NCI-H69 (cell line): ENCODE data around the gene MGME1.
"Not testable (repeated sequence)": the region's sequence is repeated elsewhere in the genome, so short reads cannot be mapped to it uniquely, and the experiment has no call there.

Experiments
- DNase-seq: peaks from one replicate; lab custom pipeline; 2025; lab: John Stamatoyannopoulos, UW

MGME1 gene

GRCh38 chr20:18020931-18021330 is 52.1 kb downstream of the MGME1 start:
- no peak for DNase-seq

GRCh38 chr20:18024606-18025127 is 55.8 kb downstream of the MGME1 start:
- DNase-seq, result no peak

GRCh38 chr20:18027011-18027410 is 58.2 kb downstream of the MGME1 start:
- not testable (repeated sequence) for DNase-seq

GRCh38 chr20:18030020-18030419 is 61.2 kb downstream of the MGME1 start:
- DNase-seq, result no peak

DNA sequence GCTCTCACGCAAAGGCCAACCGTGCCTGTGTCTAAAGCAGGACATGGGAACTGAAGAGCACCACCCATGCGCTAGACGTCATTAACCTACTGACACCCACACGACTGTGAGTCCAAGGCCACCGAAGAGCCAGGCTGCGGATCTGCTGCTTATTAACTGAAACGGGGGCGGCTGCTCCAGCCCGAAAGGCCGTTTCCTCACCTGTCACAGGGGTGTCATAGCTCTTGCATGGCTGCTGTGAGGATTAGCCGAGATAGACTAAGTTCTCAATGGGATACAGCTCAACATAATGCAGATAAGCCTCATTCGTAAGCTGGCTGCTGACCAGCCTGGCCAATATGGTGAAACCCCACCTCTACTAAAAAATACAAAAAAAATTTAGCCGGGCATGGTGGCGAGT is 62.2 kb downstream of the MGME1 start:
- DNase-seq, result no peak

DNA sequence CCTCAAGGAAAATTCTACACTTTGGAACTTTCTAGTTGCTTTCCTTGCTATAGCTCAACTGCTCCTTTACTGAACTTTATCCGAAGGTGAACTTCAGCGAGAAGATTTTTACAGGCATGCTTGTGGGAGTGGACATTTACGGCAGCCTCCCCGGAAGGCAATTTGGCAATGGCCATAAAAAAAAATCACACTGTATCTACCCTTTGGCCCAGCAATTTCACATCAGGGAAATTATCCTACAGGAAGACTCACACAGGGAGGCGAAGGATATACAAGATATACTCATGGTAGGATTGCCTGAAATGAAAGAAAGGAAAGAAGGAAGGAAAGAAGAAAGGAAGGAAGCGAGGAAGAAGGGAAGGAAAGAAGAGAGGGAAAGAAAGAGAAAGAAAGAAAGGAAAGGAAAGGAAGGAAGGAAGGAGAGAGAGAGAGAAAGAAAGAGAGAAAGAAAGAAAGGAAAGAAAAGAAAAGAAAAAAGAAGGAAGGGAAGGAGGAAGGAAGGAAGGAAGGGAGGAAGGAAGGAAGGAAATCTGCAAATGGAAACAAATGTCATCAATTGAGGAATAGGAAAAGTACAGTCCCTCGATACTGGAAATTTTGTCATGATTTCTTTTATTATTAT is 63.2 kb downstream of the MGME1 start:
- DNase-seq, result no peak

GRCh38 chr20:18032977-18033892 is 64.4 kb downstream of the MGME1 start:
- DNase-seq, result no peak

GRCh38 chr20:18034039-18034438 is 65.2 kb downstream of the MGME1 start:
- DNase-seq, result no peak

- DNase-seq, result no peak
These were observed 70.2 kb downstream of the MGME1 start for GRCh38 chr20:18039063-18039462.
